ENCODE results near the gene TPCN2. TPM values are rescaled to one million over a fixed set of nuclear protein-coding genes. Genes with fewer than 3 reads are reported as not detected.
A peak's percentile ranks its signal among the peaks of the same experiment; 100 is the strongest.

TPCN2 gene
- total RNA-seq, 1 donor from 2014 or later = 9.1 TPM

DNA sequence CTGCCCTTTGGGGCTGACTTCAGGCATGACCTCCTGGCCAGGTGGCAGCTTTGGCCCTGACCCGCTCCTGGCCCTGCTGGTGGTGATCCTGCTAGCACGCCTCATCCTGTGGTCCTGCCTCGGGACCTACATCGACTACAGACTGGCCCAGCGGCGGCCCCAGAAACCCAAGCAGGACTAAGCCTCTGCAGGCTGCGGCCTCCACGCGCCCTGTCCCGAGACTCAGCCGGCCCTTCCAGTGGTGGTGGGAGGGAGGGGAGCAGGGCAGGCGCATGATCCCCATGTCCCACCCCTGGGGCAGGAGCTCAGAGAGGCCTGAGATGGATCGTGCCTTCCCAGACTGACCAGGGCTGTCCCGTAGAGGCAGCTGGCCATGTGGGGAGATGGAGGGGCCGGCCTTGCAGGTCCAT, 109.1 kb downstream of the TPCN2 start:
- ATAC-seq = peak; percentile 13
- no peak for DNase-seq (ENCODE audit: missing footprints)
- intact Hi-C loops (cut with DNase I) = no loop called here

DNA sequence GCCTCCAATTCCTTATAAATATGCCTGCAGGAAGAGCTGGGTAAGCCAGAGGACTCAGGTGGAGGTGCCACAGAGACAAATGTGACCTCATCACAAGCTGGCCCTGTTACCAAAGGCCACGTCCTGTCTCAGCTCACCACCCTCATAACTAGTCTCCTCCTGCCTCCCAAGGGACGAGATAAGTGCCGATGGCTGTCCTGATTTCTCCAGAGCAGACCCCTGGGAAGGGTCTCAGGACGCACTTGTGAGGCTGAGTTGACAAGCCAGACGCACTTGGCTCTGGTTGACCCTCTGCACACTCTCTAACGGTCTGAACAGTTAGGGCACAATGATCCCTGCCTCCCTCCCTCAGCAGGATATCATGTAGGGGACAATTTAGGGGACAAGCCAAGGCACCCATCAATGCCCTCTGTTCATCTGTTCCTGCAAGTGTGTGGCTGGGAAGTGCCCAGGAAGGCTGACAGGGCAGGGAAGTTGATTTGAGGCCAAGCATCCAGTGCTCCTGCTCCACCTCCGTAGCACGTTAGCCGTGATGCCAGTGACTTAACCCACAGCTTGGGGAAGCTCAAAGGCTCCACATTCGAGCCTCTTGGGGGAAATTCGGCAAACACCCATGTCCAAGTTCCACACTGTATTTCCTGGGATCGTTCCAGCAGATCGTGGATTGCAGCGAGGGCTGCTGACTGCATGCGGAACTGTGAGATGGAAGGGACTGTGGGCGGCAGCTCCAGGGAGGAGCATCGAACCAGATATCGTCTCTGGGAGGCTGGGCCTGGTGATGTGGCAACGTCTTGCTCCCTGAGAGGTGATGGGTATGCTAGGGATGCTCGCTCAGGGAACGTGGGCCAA, 109.8 kb downstream of the TPCN2 start:
- no peak for DNase-seq (ENCODE audit: missing footprints)
- no peak for ATAC-seq
- intact Hi-C loops (cut with DNase I) = no loop called here

DNA sequence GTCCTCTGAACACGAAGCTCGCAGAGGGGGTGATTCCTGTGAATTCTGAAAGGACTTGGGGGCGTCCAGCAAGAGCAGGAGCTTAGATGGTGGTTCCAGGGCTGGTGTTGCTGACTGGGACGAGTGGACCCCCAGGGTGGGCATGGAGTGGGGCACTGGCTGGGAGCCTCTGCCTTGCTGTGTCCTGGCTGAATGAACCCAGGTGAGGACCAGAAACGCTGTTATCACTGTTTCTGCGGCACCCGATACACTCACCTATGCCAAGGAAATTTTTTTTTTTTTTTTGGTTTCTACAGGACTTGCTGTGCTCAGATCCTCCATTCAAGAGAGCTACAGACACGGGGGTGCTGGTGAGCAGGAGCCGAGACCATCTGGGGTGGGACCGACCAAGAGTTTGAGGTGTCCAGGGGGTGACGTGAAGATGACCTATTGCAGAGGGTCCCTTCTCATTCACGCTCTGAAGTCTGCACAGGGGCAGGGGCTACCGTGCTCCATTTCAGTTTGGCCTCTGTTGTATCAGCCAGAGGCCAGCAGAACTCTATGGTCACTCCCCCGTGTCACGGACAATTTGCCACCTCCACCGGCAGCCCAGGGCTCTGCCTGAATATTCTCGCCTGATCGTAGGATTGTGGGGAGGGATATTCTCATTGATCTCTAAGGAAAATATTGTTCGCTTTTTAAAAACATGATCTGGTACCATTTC, 110.6 kb downstream of the TPCN2 start:
- DNase-seq (ENCODE audit: missing footprints) = no peak
- ATAC-seq = no peak

GRCh38 chr11:69160296-69161116, 111.8 kb downstream of the TPCN2 start:
- ATAC-seq = no peak
- DNase-seq (ENCODE audit: missing footprints) = no peak
- intact Hi-C loops (cut with DNase I) = no loop called here

More for the DNA sequence above, 110.6 kb downstream of the TPCN2 start:
- intact Hi-C loops (cut with DNase I) = no loop called here

DNA sequence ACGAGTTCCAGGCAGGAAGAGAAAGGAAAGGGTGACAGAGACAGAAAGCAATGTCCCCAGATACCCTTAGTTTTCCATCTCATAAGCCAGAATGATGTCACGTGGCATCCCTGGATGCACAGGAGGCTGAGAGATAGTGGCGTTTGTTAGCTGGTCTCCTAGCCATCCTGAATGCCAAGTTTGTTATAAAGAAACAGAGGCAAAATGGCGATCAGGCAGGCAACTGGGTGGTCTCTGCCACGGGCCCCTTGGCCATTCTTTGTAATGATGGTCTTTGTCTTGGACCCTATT, 112.3 kb downstream of the TPCN2 start:
- no peak for DNase-seq (ENCODE audit: missing footprints)
- intact Hi-C loops (cut with DNase I) = no loop called here
- ATAC-seq = no peak

GRCh38 chr11:69162505-69162904, 113.8 kb downstream of the TPCN2 start:
- no peak for DNase-seq (ENCODE audit: missing footprints)
- ATAC-seq = no peak
- intact Hi-C loops (cut with DNase I) = no loop called here

- ATAC-seq (no peak), DNase-seq (ENCODE audit: missing footprints) (no peak)
- intact Hi-C loops (cut with DNase I) = no loop called here
Measured at GRCh38 chr11:69163842-69164241, 115.1 kb downstream of the TPCN2 start.

DNA sequence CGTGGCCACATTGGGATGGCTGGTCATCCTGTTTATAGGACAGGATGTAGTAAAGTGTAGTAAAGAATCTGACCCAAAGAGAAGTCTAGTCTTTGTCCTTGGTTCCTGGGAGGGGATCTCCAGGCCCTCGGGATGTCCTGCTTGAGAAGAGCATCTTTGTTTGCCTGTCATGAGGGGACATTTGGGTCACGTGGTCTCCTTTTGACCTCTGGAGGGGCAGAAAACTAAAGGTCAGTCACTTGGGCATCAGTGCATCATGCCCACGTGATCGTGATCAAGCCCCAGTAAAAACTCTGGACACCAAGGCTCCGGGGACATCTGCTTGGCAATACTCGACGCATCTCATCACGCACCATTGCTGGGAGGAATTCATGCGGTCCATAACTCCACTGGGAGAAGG, 116.1 kb downstream of the TPCN2 start:
- ATAC-seq = no peak
- intact Hi-C loops (cut with DNase I) = no loop called here
- DNase-seq (ENCODE audit: missing footprints) = no peak

DNA sequence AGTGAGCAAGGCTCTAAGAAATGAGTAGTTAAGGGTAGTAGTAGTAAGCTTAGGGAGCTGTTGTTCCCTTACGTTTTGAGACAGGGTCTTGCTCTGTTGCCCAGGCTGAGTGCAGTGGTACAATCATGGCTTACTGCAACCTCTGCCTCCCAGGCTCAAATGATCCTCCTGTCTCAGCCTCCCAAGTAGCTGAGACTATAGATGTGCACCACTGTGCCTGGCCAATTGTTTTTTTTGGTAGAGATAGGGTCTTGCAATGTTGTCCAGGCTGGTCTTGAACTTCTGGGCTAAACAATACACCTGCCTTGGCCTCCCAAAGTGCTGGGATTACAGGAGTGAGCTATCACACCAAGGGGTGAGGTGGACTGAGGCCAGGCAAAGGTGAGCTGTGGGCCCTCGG, 117.0 kb downstream of the TPCN2 start:
- intact Hi-C loops (cut with DNase I) = no loop called here
- ATAC-seq (no peak), DNase-seq (ENCODE audit: missing footprints) (no peak)

GRCh38 chr11:69166218-69167115, 117.7 kb downstream of the TPCN2 start:
- intact Hi-C loops (cut with DNase I) = no loop called here
- no peak for DNase-seq (ENCODE audit: missing footprints)
- peak; percentile 71 for ATAC-seq

DNA sequence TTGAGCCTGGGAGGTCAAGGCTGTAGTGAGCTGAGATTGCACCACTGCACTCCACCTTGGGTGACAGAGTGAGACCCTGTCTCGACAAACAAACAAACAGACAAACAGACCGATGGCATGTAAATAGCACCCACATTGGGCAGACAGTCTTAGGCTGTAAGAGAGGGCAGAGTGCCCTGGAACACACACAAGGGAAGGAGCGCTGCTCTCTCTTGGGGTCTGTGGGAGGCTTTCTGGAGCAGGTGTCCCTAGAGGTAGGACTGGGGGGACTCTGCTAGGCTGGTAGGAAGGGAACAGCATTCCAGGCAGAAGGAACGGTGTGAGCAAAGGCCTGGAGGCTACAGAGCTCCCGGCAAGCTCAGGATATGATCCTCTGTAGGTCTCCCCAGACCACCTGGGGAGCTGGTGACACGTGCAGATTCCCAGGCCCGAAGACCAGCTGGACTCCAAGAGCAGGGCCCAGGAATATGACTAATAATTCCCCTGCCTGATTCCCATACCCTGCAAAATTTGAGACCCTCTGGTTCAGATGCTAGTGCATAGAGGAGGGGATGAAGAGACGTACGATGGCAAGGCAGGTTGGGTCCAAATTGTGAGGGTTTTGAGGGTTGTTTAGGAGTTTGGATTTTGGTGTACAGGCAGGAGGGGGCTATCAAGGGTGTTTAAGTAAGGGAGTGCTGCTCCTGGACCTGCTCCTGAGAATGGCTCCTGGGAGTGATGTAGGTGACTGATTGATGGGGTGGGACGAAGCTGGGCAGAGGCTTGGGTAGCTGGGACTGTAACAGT, 118.6 kb downstream of the TPCN2 start:
- no peak for DNase-seq (ENCODE audit: missing footprints)
- no peak for ATAC-seq
- intact Hi-C loops (cut with DNase I) = no loop called here

DNA sequence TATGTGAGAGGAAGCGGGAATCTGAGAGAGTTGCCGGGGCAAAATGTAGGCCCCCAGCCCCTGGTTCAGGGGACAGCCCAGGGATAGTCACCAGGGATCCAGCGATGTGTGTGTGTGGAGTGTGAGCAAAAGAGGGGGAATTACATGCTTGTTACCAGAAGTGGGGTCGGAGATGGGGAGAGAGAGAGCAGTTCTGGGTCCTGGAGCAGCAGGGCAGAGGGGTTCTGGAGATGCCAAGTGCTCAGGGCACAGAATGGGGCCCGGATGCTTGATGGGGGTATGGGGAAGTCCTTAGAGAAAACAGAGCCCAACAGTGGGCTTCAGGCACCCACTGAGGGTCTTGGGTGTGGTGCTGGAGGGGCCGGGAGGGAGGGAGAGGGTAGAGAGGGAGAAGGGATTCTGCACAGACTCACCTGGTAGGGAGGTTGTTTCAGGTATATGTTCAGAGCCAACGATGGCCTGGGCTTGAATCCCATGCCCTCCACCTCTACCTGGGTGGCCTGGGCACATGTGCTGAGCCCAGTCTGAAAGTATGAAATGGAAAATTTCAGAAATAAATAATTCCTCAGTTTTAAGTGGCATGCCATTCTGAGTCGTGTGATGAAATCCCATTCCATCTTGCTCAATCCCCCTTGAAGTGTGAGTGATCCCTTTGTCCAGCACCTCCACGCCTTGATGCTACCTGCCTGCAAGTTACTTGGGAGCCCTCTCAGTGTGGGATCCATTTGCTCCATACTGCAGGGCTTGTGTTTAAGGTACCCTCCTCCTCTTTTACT, 119.4 kb downstream of the TPCN2 start:
- ATAC-seq (no peak), DNase-seq (ENCODE audit: missing footprints) (no peak)
- intact Hi-C loops (cut with DNase I) = no loop called here

DNA sequence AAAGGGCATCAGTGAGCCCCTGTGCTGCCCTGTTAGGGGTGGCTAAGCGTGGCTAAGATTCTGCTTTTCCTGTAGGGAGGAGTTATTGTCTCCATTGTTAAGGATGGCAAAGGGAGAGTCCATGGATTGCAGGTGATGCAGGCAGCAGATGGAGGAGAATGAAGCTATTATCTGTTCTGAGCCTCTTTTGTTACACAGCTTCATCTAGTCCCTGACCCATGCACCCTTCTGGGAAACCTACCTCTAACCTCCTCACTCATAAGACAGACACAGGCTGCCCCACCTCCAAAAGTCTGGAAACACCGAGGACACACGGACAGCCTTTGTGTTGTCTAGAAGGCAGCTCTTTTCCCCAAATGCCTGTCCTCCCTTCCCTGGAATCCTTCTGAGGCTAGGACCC, 120.7 kb downstream of the TPCN2 start:
- intact Hi-C loops (cut with DNase I) = no loop called here
- ATAC-seq (no peak), DNase-seq (ENCODE audit: missing footprints) (no peak)

- intact Hi-C loops (cut with DNase I) = no loop called here
- ATAC-seq = no peak
- DNase-seq (ENCODE audit: missing footprints) = no peak
Measured at GRCh38 chr11:69170704-69171103, 122.0 kb downstream of the TPCN2 start.

DNA sequence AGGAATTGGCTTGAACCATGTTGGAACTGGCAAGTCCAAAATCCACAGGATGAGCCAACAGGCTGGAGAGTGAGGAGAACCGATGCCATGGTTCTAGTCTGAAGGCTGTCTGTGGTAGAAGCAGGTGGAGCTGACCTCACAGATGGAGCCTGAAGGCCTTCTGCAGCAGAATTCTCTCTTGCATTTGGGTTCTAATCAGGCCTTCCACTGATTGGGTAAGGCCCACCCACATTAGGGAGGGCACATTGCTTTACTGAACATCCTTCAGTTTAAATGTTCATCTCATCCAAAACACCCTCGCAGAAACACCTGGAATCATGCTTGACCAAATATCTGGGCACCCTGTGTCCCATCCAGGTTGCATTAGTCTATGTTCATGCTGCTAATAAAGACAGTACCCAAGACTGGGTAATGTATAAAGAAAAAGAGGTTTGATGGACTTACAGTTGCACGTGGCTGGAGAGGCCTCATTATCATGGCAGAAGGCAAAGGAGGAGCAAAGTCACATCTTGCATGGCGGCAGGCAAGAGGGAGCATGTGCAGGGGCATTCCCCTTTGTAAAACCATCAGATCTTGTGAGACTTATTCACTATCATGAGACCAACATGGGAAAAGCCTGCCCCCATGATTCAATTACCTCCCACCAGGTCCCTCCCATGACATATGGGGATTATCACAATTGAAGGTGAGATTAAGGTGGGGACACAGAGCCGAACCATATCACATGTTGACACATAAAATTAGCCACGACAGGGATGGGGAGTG, 122.9 kb downstream of the TPCN2 start:
- intact Hi-C loops (cut with DNase I) = no loop called here
- ATAC-seq (no peak), DNase-seq (ENCODE audit: missing footprints) (no peak)

GRCh38 chr11:69172674-69173073, 123.9 kb downstream of the TPCN2 start:
- intact Hi-C loops (cut with DNase I) = no loop called here
- ATAC-seq (no peak), DNase-seq (ENCODE audit: missing footprints) (no peak)

DNA sequence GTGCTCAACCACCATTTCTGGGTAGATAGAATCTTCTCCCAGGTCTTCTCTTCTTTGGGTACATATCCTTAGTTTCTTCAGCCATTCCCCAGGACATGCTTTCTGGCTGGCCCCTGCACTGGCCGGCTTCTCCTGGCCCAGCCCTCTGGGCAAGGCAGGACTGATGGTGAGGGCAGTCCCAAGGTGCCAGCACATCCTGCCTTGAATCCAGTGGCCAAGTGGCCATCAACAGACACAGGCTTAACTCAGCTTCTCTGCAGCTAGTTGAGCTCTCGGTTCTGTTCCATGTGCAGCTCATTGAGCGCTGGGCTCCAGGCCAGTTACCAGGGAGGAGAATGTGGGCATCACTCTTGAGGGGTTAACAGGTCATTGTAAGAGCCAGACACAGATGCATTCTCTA, 124.6 kb downstream of the TPCN2 start:
- intact Hi-C loops (cut with DNase I) = no loop called here
- DNase-seq (ENCODE audit: missing footprints) (no peak), ATAC-seq (no peak)
